IPS-NIHi7 (cell line): ENCODE measurements around the gene TEX53.

ENCODE experiments used
- DNase-seq: peaks from one replicate; pipeline ENCODE4 v3.0.0; 2012; ENCODE audit warnings: mixed read lengths; ENCODE audit errors: extremely low spot score

Gene TEX53

GRCh38 chr9:114606597-114607207 lies 50.9 kb downstream of the TEX53 start:
- no peak for DNase-seq
